HG02798 (cell line): Measurements from ENCODE around the gene ZNF732.
"Not testable (repeated sequence)": the region's sequence is repeated elsewhere in the genome, so short reads cannot be mapped to it uniquely, and the experiment has no call there.

Source experiments
- ATAC-seq: cut with Tn5 transposase; IDR thresholded peaks from one replicate; pipeline ENCODE4 v1.9.1; 2021; ENCODE audit warnings: mild to moderate bottlenecking; ENCODE audit not compliant: unreplicated experiment, poor library complexity

Gene ZNF732

GRCh38 chr4:304969-305680 is at the start of gene ZNF732:
Gene ZNF732, minus strand, starts transcription at chr4:305474. Its CDS starts 164 bp downstream, at chr4:305310.
- no peak for ATAC-seq

- ATAC-seq, result no peak
Observed at GRCh38 chr4:340011-340410, 34.7 kb upstream of the ZNF732 start.

- no peak for ATAC-seq
Observed at GRCh38 chr4:338759-339097, 33.5 kb upstream of the ZNF732 start.

- peak; percentile 30 for ATAC-seq
Observed at GRCh38 chr4:337932-338758, 32.9 kb upstream of the ZNF732 start.

GRCh38 chr4:337143-337931 is 32.1 kb upstream of the ZNF732 start, which contains the start of gene ZNF141:
Gene ZNF141, plus strand, starts transcription at chr4:337814. Its CDS starts 170 bp downstream, at chr4:337984.
- peak; percentile 96 for ATAC-seq

GRCh38 chr4:336893-337142 is 31.5 kb upstream of the ZNF732 start:
- ATAC-seq, result no peak

- no peak for ATAC-seq
Observed at GRCh38 chr4:336099-336892, 31.0 kb upstream of the ZNF732 start.

GRCh38 chr4:335515-335914 is 30.2 kb upstream of the ZNF732 start:
- no peak for ATAC-seq

GRCh38 chr4:328729-329128 is 23.5 kb upstream of the ZNF732 start:
- ATAC-seq, result no peak

- no peak for ATAC-seq
Observed at GRCh38 chr4:314296-314903, 9.1 kb upstream of the ZNF732 start.

GRCh38 chr4:309807-310206 is 4.5 kb upstream of the ZNF732 start:
- ATAC-seq, result no peak

- ATAC-seq, result no peak
Observed at GRCh38 chr4:306551-306961, 1.3 kb upstream of the ZNF732 start.

GRCh38 chr4:304516-304915 is 758 bp downstream of the ZNF732 start:
- ATAC-seq, result not testable (repeated sequence)

GRCh38 chr4:302381-302780 is 2.9 kb downstream of the ZNF732 start:
- ATAC-seq, result no peak

- no peak for ATAC-seq
Observed at GRCh38 chr4:294732-295131, 10.5 kb downstream of the ZNF732 start.

- no peak for ATAC-seq
Observed at GRCh38 chr4:288891-289290, 16.4 kb downstream of the ZNF732 start.

GRCh38 chr4:273309-274017 is 31.8 kb downstream of the ZNF732 start:
- no peak for ATAC-seq

- no peak for ATAC-seq
Observed at GRCh38 chr4:271492-272103, 33.7 kb downstream of the ZNF732 start.

GRCh38 chr4:259240-259639 is 46.0 kb downstream of the ZNF732 start:
- ATAC-seq, result not testable (repeated sequence)
